ENCODE measurements around the gene SETBP1. TPM values are rescaled to one million over a fixed set of nuclear protein-coding genes. Genes with fewer than 3 reads are reported as not detected.

SETBP1 gene
- total RNA-seq, 2 donors from 2014 or later: 17.3 to 20.1 TPM

- no peak overlapping the region for H3K27ac ChIP-seq (ENCODE audit: low read depth, low read length)
- DNase-seq: no peak
- H3K4me1 ChIP-seq (ENCODE audit: control insufficient read depth, insufficient read depth, low read length): peaks cover 11% of the 10 kb centered on the region
- no peaks in the 10 kb centered on the region for H3K9me3 ChIP-seq (ENCODE audit: control insufficient read depth, low read length)
- no peaks in the 10 kb centered on the region for H3K36me3 Mint-ChIP-seq (ENCODE audit: low read depth)
- no peaks in the 10 kb centered on the region for H3K27me3 ChIP-seq (ENCODE audit: control insufficient read depth, insufficient read depth, low read length, poor library complexity, severe bottlenecking)
- no peaks in the 10 kb centered on the region for H3K27me3 Mint-ChIP-seq (ENCODE audit: insufficient read depth)
- peaks cover 8% of the 10 kb centered on the region for H3K4me1 Mint-ChIP-seq
- 85 to 91% methylated on average over 2 to 3 of the region's 3 CpGs for WGBS, 2 experiments (ENCODE audit: insufficient coverage in 1 of 2, insufficient read length in 1 of 2)
- no peaks in the 10 kb centered on the region for H3K9me3 Mint-ChIP-seq
- no peak for TF ChIP-seq CTCF (conservative IDR thresholded peaks at IDR 0.05)
- H3K4me3 ChIP-seq (ENCODE audit: low read length): no peak overlapping the region
- H3K36me3 ChIP-seq (ENCODE audit: control insufficient read depth, insufficient read depth, low read length): no peaks in the 10 kb centered on the region
- H3K9ac ChIP-seq (ENCODE audit: extremely low read depth, low read length, poor library complexity, severe bottlenecking): no peak overlapping the region
- H3K27ac Mint-ChIP-seq: no peak overlapping the region
- no peak overlapping the region for H3K4me3 Mint-ChIP-seq
Measured at GRCh38 chr18:44823286-44823685, 142.6 kb downstream of the SETBP1 start.

GRCh38 chr18:44823782-44824181, 143.1 kb downstream of the SETBP1 start:
- Histone ChIP-seq H3K4me3 (ENCODE audit: low read length) (no peak overlapping the region), H3K27me3 (ENCODE audit: control insufficient read depth, insufficient read depth, low read length, poor library complexity, severe bottlenecking) (no peaks in the 10 kb centered on the region), H3K36me3 (ENCODE audit: control insufficient read depth, insufficient read depth, low read length) (no peaks in the 10 kb centered on the region), H3K9me3 (ENCODE audit: control insufficient read depth, low read length) (no peaks in the 10 kb centered on the region), H3K4me1 (ENCODE audit: control insufficient read depth, insufficient read depth, low read length) (peaks cover 11% of the 10 kb centered on the region), H3K9ac (ENCODE audit: extremely low read depth, low read length, poor library complexity, severe bottlenecking) (no peak overlapping the region), H3K27ac (ENCODE audit: low read depth, low read length) (no peak overlapping the region)
- no peak for DNase-seq
- no peak overlapping the region for H3K27ac Mint-ChIP-seq
- H3K27me3 Mint-ChIP-seq (ENCODE audit: insufficient read depth): no peaks in the 10 kb centered on the region
- H3K36me3 Mint-ChIP-seq (ENCODE audit: low read depth): no peaks in the 10 kb centered on the region
- peaks cover 8% of the 10 kb centered on the region for H3K4me1 Mint-ChIP-seq
- no peak overlapping the region for H3K4me3 Mint-ChIP-seq
- H3K9me3 Mint-ChIP-seq: no peaks in the 10 kb centered on the region
- TF ChIP-seq CTCF (conservative IDR thresholded peaks at IDR 0.05): no peak

GRCh38 chr18:44824884-44825283, 144.2 kb downstream of the SETBP1 start:
- H3K36me3 Mint-ChIP-seq (ENCODE audit: low read depth): no peaks in the 10 kb centered on the region
- DNase-seq: no peak
- no peaks in the 10 kb centered on the region for H3K27me3 ChIP-seq (ENCODE audit: control insufficient read depth, insufficient read depth, low read length, poor library complexity, severe bottlenecking)
- no peaks in the 10 kb centered on the region for H3K27me3 Mint-ChIP-seq (ENCODE audit: insufficient read depth)
- H3K9me3 Mint-ChIP-seq: no peaks in the 10 kb centered on the region
- no peak for TF ChIP-seq CTCF (conservative IDR thresholded peaks at IDR 0.05)
- no peaks in the 10 kb centered on the region for H3K36me3 ChIP-seq (ENCODE audit: control insufficient read depth, insufficient read depth, low read length)
- H3K27ac Mint-ChIP-seq: no peak overlapping the region
- H3K9ac ChIP-seq (ENCODE audit: extremely low read depth, low read length, poor library complexity, severe bottlenecking): no peak overlapping the region
- H3K27ac ChIP-seq (ENCODE audit: low read depth, low read length): peak overlapping the region; percentile 4
- H3K4me3 Mint-ChIP-seq: no peak overlapping the region
- WGBS, 2 experiments (ENCODE audit: insufficient coverage in 1 of 2, insufficient read length in 1 of 2): 69 to 92% methylated on average over 2 of the region's 2 CpGs
- H3K9me3 ChIP-seq (ENCODE audit: control insufficient read depth, low read length): no peaks in the 10 kb centered on the region
- H3K4me3 ChIP-seq (ENCODE audit: low read length): no peak overlapping the region
- H3K4me1 ChIP-seq (ENCODE audit: control insufficient read depth, insufficient read depth, low read length): peaks cover 5% of the 10 kb centered on the region
- H3K4me1 Mint-ChIP-seq: peaks cover 8% of the 10 kb centered on the region

Measured in endodermal cell (in vitro differentiated cells).